BE2C (cell line): ENCODE measurements around the gene CMTR1.

Experiments
- DNase-seq: peaks from one replicate; pipeline ENCODE4 v3.0.0-alpha.2; 2020
- H3K27me3 ChIP-seq: fragments of 250-450 bp; sonication (Bioruptor Pico); 2 replicates; pipeline ENCODE4 v1.5.1; 2020; ENCODE audit warnings: mild to moderate bottlenecking
- H3K36me3 ChIP-seq: fragments of 250-450 bp; sonication (Bioruptor Pico); 2 replicates; pipeline ENCODE4 v1.5.1; 2020; ENCODE audit warnings: mild to moderate bottlenecking
- H3K4me1 ChIP-seq: fragments of 250-450 bp; sonication (Bioruptor Pico); 2 replicates; pipeline ENCODE4 v1.5.1; 2020
- H3K4me3 ChIP-seq: 2 replicates; pipeline ENCODE4 v1.5.1; 2011; ENCODE audit warnings: low read depth, low read length
- H3K9me3 ChIP-seq: fragments of 250-450 bp; sonication (Bioruptor Pico); 2 replicates; pipeline ENCODE4 v1.5.1; 2020
- TF ChIP-seq, protein P1 (sequence below): IDR thresholded peaks from 2 replicates; pipeline ENCODE4 v1.5.1; 2012; ENCODE audit warnings: mild to moderate bottlenecking, low read depth, low read length

CMTR1 gene

DNA sequence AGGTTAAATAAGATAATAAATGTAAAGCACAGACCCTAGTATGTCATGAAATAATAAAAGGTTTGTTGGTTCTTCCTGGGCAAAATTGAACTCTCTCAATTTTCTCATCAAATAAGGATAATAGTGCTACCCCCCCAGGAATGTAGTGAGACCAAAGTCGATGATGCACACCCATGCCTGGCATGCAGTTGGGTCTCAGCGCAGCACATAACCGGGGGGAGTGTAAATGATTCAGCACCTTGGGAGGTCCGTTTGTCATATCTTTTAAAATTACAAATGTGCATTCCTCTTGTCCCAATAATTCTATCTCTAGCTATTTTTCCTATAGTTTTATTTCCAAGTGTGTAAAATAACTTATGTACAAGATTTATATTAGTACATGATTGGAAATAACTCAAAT, 98.0 kb downstream of the CMTR1 start:
- peaks cover 5% of the 10 kb centered on the region for H3K4me1 ChIP-seq

More for the DNA sequence above, 98.0 kb downstream of the CMTR1 start:
- H3K4me3 ChIP-seq = no peak overlapping the region
- no peak for DNase-seq
- TF ChIP-seq, protein P1, sequence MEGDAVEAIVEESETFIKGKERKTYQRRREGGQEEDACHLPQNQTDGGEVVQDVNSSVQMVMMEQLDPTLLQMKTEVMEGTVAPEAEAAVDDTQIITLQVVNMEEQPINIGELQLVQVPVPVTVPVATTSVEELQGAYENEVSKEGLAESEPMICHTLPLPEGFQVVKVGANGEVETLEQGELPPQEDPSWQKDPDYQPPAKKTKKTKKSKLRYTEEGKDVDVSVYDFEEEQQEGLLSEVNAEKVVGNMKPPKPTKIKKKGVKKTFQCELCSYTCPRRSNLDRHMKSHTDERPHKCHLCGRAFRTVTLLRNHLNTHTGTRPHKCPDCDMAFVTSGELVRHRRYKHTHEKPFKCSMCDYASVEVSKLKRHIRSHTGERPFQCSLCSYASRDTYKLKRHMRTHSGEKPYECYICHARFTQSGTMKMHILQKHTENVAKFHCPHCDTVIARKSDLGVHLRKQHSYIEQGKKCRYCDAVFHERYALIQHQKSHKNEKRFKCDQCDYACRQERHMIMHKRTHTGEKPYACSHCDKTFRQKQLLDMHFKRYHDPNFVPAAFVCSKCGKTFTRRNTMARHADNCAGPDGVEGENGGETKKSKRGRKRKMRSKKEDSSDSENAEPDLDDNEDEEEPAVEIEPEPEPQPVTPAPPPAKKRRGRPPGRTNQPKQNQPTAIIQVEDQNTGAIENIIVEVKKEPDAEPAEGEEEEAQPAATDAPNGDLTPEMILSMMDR = no peak
- no peaks in the 10 kb centered on the region for H3K9me3 ChIP-seq
- no peaks in the 10 kb centered on the region for H3K27me3 ChIP-seq
- no peaks in the 10 kb centered on the region for H3K36me3 ChIP-seq
